Gastrocnemius medialis (tissue), 4 donors: ENCODE results near the gene ERC2.

Experiments
- CTCF ChIP-seq, 5 experiments: fragments of 450-650 bp in 3 of 5; fragments of 200-600 bp in 2 of 5; sonication (generic) in 2 of 5; IDR thresholded peaks in 4 of 5; conservative IDR thresholded peaks in 1 of 5; 1 replicate in 4 of 5; 2 replicates in 1 of 5; pipeline ENCODE4 v1.5.1; 2016 to 2019; ENCODE audit warnings: antibody characterized with exemption in 5 of 5, mild to moderate bottlenecking in 3 of 5, moderate library complexity in 3 of 5
- POLR2A ChIP-seq, 2 donors: fragments of 450-650 bp; IDR thresholded peaks; one replicate each; pipeline ENCODE4 v1.6.1; 2017; ENCODE audit warnings: antibody characterized with exemption in 2 of 2, mild to moderate bottlenecking in 2 of 2, moderate library complexity in 2 of 2

DNA sequence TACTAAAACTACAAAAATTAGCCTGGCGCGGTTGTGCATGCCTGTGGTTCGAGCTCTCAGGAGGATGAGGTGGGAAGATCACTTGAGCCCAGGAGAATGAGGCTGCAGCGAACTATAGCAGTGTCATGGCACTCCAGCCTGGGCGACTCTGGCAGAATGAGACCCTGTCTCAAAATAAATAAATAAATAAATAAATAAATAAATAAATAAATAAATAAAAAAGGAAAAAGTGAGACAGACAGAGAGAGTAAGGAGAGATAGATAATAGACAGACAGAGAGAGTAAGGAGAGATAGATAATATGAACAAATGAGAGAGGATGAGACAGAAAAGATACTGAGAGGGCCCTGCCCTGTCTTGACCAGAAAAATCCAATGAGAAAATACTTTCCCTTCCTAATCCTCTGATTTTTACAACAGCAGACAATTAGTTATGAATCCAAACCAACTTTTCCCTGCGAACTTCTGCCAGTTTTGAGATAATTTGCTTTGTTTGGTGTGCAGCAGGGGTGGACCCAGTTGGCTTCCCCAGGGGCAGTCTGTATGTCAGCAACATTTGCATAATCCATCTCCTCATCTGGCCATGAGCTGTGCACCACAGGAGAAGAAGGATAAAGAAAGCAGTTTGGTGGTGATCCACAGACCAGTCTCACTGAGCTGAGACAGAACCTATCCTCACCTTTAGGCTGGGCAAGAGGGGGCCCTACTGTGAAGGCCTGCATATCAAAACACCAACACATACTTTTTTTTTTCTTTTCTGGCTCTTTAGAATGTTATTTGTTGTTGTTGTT is 692.7 kb downstream of the ERC2 start:
- TF ChIP-seq CTCF (IDR thresholded peaks at IDR 0.05 in 4 of 5, conservative IDR thresholded peaks at IDR 0.05 in 1 of 5) (no peak), POLR2A (IDR thresholded peaks at IDR 0.05) (no peak)
